Type B pancreatic cell (in vitro differentiated cells): ENCODE results near the gene CCDC107. TPM values are rescaled to one million over a fixed set of nuclear protein-coding genes. Genes with fewer than 3 reads are reported as not detected.

Source experiments
- DNase-seq: peaks from one replicate; pipeline ENCODE4 v3.0.0; 2021; ENCODE audit warnings: mixed read lengths; ENCODE audit not compliant: unreplicated experiment; ENCODE audit errors: extremely low spot score
- H3K27ac Mint-ChIP-seq: 2 replicates; pipeline ENCODE4 v1.8.0; 2021; ENCODE audit warnings: mild to moderate bottlenecking, mixed read lengths
- H3K27me3 Mint-ChIP-seq: 2 replicates; pipeline ENCODE4 v1.8.0; 2021; ENCODE audit warnings: mixed read lengths
- H3K36me3 Mint-ChIP-seq: 2 replicates; pipeline ENCODE4 v1.8.0; 2021; ENCODE audit warnings: mixed read lengths
- H3K4me1 Mint-ChIP-seq: one replicate; pipeline ENCODE4 v1.8.0; 2021; ENCODE audit warnings: mixed read lengths; ENCODE audit not compliant: unreplicated experiment
- H3K4me3 Mint-ChIP-seq: 2 replicates; pipeline ENCODE4 v1.8.0; 2021; ENCODE audit warnings: mild to moderate bottlenecking, mixed read lengths
- H3K9me3 Mint-ChIP-seq: 2 replicates; pipeline ENCODE4 v1.8.0; 2021; ENCODE audit warnings: mixed read lengths
- total RNA-seq: library from RNA; stranded (reverse); gene quantifications from 2 replicates; pipeline ENCODE4 v1.2.1, GENCODE V29; 2021; ENCODE audit warnings: low replicate concordance
- TF ChIP-seq, protein P1 (sequence below): fragments of 200-600 bp; sonication (generic); conservative IDR thresholded peaks from 2 replicates; pipeline ENCODE4 v1.5.0; 2021; ENCODE audit warnings: antibody characterized with exemption, mild to moderate bottlenecking

Gene CCDC107
- total RNA-seq, 1 donor from 2014 or later: 17.2 TPM

- no peak for DNase-seq
- no peak within 1 kb of the TSS for H3K4me3 Mint-ChIP-seq
- peak within 1 kb of the TSS; percentile 65 for H3K27ac Mint-ChIP-seq
- peaks cover 17% of the 10 kb centered on the region for H3K4me1 Mint-ChIP-seq
- H3K27me3 Mint-ChIP-seq: no peaks in the 10 kb centered on the region
- no peaks in the 10 kb centered on the region for H3K9me3 Mint-ChIP-seq
- TF ChIP-seq, protein P1, sequence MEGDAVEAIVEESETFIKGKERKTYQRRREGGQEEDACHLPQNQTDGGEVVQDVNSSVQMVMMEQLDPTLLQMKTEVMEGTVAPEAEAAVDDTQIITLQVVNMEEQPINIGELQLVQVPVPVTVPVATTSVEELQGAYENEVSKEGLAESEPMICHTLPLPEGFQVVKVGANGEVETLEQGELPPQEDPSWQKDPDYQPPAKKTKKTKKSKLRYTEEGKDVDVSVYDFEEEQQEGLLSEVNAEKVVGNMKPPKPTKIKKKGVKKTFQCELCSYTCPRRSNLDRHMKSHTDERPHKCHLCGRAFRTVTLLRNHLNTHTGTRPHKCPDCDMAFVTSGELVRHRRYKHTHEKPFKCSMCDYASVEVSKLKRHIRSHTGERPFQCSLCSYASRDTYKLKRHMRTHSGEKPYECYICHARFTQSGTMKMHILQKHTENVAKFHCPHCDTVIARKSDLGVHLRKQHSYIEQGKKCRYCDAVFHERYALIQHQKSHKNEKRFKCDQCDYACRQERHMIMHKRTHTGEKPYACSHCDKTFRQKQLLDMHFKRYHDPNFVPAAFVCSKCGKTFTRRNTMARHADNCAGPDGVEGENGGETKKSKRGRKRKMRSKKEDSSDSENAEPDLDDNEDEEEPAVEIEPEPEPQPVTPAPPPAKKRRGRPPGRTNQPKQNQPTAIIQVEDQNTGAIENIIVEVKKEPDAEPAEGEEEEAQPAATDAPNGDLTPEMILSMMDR: no peak
- H3K36me3 Mint-ChIP-seq: no peaks in the 10 kb centered on the region
These were observed 7.5 kb upstream of the CCDC107 start, which contains the start of gene SIT1 for GRCh38 chr9:35650341-35651158. TSS of gene SIT1 (minus strand) at chr9:35650931. CDS start at chr9:35650853, 78 bp downstream.

DNA sequence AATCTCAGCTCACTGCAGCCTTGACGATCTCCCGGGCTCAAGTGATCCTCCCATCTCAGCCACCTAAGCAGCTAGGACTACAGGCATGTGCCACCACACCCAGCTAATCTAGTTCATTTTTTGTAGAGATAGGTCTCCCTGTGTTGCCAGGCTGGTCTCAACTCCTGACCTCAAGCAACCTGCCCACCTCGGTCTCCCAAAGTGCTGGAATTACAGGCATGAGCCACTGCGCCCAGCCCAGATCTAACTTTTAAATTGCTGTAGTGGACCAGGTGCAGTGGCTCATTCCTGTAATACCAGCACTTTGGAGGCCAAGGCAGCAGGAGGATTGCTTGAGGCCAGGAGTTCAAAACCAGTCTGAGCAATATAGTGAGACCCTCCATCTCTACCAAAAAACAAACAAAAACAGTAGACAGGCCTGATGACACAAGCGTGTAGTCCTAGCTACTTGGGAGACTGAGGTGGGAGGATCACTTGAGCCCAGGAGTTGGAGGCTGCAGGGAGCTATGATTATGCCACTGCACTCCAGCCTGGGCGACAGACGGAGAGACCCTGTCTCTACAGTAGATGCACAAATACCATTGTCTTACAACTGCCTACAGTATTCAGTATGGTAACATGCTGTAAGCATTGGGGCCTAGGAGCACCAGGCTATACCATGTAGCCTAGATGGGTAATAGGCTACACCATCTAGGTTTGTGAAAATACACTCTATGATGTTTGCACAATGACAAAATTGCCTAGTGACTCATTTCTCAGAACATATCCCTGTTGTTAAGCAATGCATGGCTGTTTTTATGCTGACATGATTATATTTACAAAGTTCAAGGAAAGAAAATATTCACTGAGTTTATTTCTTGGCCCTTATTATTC, 5.9 kb upstream of the CCDC107 start:
- Mint-ChIP-seq H3K9me3 (no peaks in the 10 kb centered on the region), H3K27me3 (no peaks in the 10 kb centered on the region), H3K4me1 (peaks cover 27% of the 10 kb centered on the region), H3K36me3 (no peaks in the 10 kb centered on the region), H3K4me3 (no peak overlapping the region), H3K27ac (peak overlapping the region; percentile 65)
- no peak for DNase-seq
- TF ChIP-seq, protein P1: no peak

- Mint-ChIP-seq H3K4me3 (no peak overlapping the region), H3K36me3 (peaks cover 2% of the 10 kb centered on the region), H3K4me1 (peaks cover 23% of the 10 kb centered on the region), H3K9me3 (no peaks in the 10 kb centered on the region), H3K27me3 (peaks cover 4% of the 10 kb centered on the region), H3K27ac (no peak overlapping the region)
- no peak for DNase-seq
- TF ChIP-seq, protein P1: no peak
These were observed 5.3 kb upstream of the CCDC107 start for GRCh38 chr9:35652829-35653209.

- H3K4me3 Mint-ChIP-seq: no peak overlapping the region
- H3K27ac Mint-ChIP-seq: no peak overlapping the region
- DNase-seq: no peak
- peaks cover 6% of the 10 kb centered on the region for H3K27me3 Mint-ChIP-seq
- H3K9me3 Mint-ChIP-seq: no peaks in the 10 kb centered on the region
- peaks cover 19% of the 10 kb centered on the region for H3K4me1 Mint-ChIP-seq
- H3K36me3 Mint-ChIP-seq: peaks cover 5% of the 10 kb centered on the region
- TF ChIP-seq, protein P1: no peak
These were observed 4.5 kb upstream of the CCDC107 start for GRCh38 chr9:35653611-35654010.

DNA sequence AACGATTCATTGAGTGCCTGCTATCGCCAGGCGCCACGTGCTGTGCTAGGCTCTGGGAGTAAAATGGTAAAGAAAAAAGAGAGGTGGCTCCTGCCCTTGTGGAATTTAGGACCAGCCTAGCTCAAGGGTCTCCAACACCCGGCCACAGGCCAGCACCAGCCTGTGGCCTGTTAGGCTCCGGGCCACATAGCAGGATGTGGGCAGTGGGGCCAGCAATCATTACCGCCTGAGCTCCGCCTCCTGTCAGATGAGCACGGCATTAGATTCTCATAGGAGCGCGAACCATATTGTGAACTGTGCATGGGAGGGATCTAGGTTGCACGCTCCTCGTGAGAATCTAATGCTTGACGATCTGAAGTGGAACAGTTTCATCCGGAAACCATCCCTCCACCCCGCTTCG, 1.7 kb upstream of the CCDC107 start:
- Mint-ChIP-seq H3K9me3 (no peaks in the 10 kb centered on the region), H3K4me1 (peaks cover 39% of the 10 kb centered on the region), H3K4me3 (peak overlapping the region; percentile 86), H3K36me3 (peaks cover 12% of the 10 kb centered on the region), H3K27me3 (peaks cover 6% of the 10 kb centered on the region), H3K27ac (peak overlapping the region; percentile 99)
- no peak for DNase-seq
- TF ChIP-seq, protein P1: no peak
